Astrocyte (in vitro differentiated cells and primary cell): ENCODE data around the gene OSBPL5.

Experiments
- CTCF ChIP-seq: IDR thresholded peaks from 2 replicates; pipeline ENCODE4 v1.5.1; 2011; ENCODE audit warnings: low read depth, mild to moderate bottlenecking, inconsistent platforms, low read length, moderate library complexity; ENCODE audit not compliant: insufficient read depth
- EZH2 ChIP-seq: IDR thresholded peaks from 2 replicates; pipeline ENCODE4 v1.6.1; 2012; ENCODE audit warnings: mild to moderate bottlenecking, low read length, inconsistent platforms; ENCODE audit not compliant: insufficient read depth

GRCh38 chr11:3107608-3108182, 57.4 kb downstream of the OSBPL5 start:
- TF ChIP-seq CTCF (no peak), EZH2 (no peak)
